K562 (cell line): Measurements from ENCODE around the gene SMG6. TPM values are rescaled to one million over a fixed set of nuclear protein-coding genes. Genes with fewer than 3 reads are reported as not detected.

Experiments used
- ATAC-seq: fragments of 200-7000 bp; cut with Tn5 transposase; 3 replicates; pipeline ENCODE4 v1.9.1; 2020; ENCODE audit warnings: moderate library complexity
- BruUV-seq: library from RNA; stranded (reverse); fragments of 400-500 nt; replicated peaks from 2 replicates; lab custom pipeline; 2021; lab: Mats Ljungman, UMichigan
- CTCF ChIA-PET: fragments of 300-600 bp; formaldehyde crosslinking; extraction: SDS; loops from one replicate; lab custom pipeline; 2021; ENCODE audit warnings: low intra/inter-chr PET ratio; lab: Yijun Ruan, JAX
- POLR2A ChIA-PET: fragments of 300-600, 350-650 bp; sonication (Branson Sonifier 250); formaldehyde crosslinking; extraction: SDS; loops from one replicate; lab custom pipeline; 2021; ENCODE audit warnings: antibody characterized with exemption, inconsistent platforms; lab: Yijun Ruan, JAX
- DNase-seq, 4 experiments: peaks; one replicate each; pipeline versions ENCODE4 v3.0.0 to v3.0.0-alpha.2; 2011 to 2018; ENCODE audit warnings: low spot score in 3 of 4, mixed read lengths in 3 of 4; ENCODE audit errors: extremely low read depth in 1 of 4
- FAIRE-seq: peaks from 2 replicates; lab custom pipeline; 2011; peaks lifted over from hg19 to GRCh38; lab: Jason Lieb, UNC
- H2AFZ ChIP-seq: 2 replicates; pipeline ENCODE4 v1.6.0; 2011; ENCODE audit warnings: low read depth, low read length, control low read depth, inconsistent platforms
- H3K27ac ChIP-seq: fragments of 200-600 bp; 3 replicates; pipeline ENCODE4 v1.8.0; 2011; ENCODE audit warnings: low read depth, mild to moderate bottlenecking, control low read depth, inconsistent platforms, low read length, moderate library complexity, mixed read lengths; ENCODE audit errors: extremely low read depth
- H3K27me3 ChIP-seq, 2 experiments: fragments of 300-600 bp in 1 of 2; 2 replicates in 1 of 2; 3 replicates in 1 of 2; pipeline versions ENCODE4 v1.6.0 to v1.8.0; 2011; ENCODE audit warnings: inconsistent platforms in 2 of 2, low read length in 2 of 2, mild to moderate bottlenecking in 1 of 2, mixed read lengths in 1 of 2, moderate library complexity in 1 of 2; ENCODE audit not compliant: control insufficient read depth in 2 of 2, insufficient read depth in 2 of 2
- H3K36me3 ChIP-seq: fragments of 300-600 bp; 3 replicates; pipeline ENCODE4 v1.8.0; 2011; ENCODE audit warnings: mild to moderate bottlenecking, low read length, inconsistent platforms; ENCODE audit not compliant: control insufficient read depth, insufficient read depth
- H3K4me1 ChIP-seq, 2 experiments: fragments of 200-600 bp in 1 of 2; replicated peaks in 1 of 2; 2 replicates in 1 of 2; 3 replicates in 1 of 2; pipeline versions ENCODE4 v1.5.1 to v1.8.0; 2011; ENCODE audit warnings: inconsistent platforms in 2 of 2, low read length in 2 of 2, mild to moderate bottlenecking in 1 of 2, mixed read lengths in 1 of 2, moderate library complexity in 1 of 2; ENCODE audit not compliant: control insufficient read depth in 2 of 2, insufficient read depth in 2 of 2
- H3K4me2 ChIP-seq: 2 replicates; pipeline ENCODE4 v1.6.1; 2011; ENCODE audit warnings: low read length, control low read depth, inconsistent platforms, mixed read lengths; ENCODE audit not compliant: insufficient read depth
- H3K4me3 ChIP-seq: fragments of 200-600 bp; sonication (generic), shearing (Covaris generic); 2 replicates; pipeline ENCODE4 v1.5.1; 2016; ENCODE audit warnings: control low read depth, inconsistent platforms
- H3K79me2 ChIP-seq: fragments of 200-600 bp; 3 replicates; pipeline ENCODE4 v1.8.0; 2011; ENCODE audit warnings: low read length, inconsistent platforms; ENCODE audit not compliant: control insufficient read depth, insufficient read depth
- H3K9ac ChIP-seq, 2 experiments: 2 replicates each; pipeline versions ENCODE4 v1.6.0 to v1.6.1; 2011; ENCODE audit warnings: low read depth in 2 of 2, low read length in 2 of 2, control low read depth in 1 of 2, inconsistent platforms in 1 of 2, mild to moderate bottlenecking in 1 of 2, mixed read lengths in 1 of 2; ENCODE audit not compliant: insufficient read depth in 1 of 2
- H3K9me1 ChIP-seq: one replicate; pipeline ENCODE4 v1.6.0; 2011; ENCODE audit warnings: inconsistent platforms, mild to moderate bottlenecking, low read length, moderate library complexity; ENCODE audit not compliant: control insufficient read depth, insufficient read depth
- H3K9me3 ChIP-seq: replicated peaks from 2 replicates; pipeline ENCODE4 v1.5.1; 2011; ENCODE audit warnings: low read depth, low read length, inconsistent platforms; ENCODE audit not compliant: control insufficient read depth, insufficient read depth
- H4K20me1 ChIP-seq: replicated peaks from 2 replicates; pipeline ENCODE4 v1.6.1; 2011; ENCODE audit warnings: low read length, inconsistent platforms, mixed read lengths; ENCODE audit not compliant: control insufficient read depth, insufficient read depth
- FUS ChIP-seq: fragments of 200-400 bp; formaldehyde crosslinking; optimal IDR thresholded peaks from 2 replicates; pipeline ENCODE3; 2017; ENCODE audit warnings: low read depth, low read length
- HDAC2 ChIP-seq: fragments of 450-650 bp; IDR thresholded peaks from 2 replicates; pipeline ENCODE4 v1.6.1; 2016; ENCODE audit warnings: mild to moderate bottlenecking
- NFE2 ChIP-seq: IDR thresholded peaks from 2 replicates; pipeline ENCODE4 v1.6.1; 2014; ENCODE audit warnings: antibody characterized with exemption, low read depth
- NFYB ChIP-seq: IDR thresholded peaks from 2 replicates; pipeline ENCODE4 v1.6.1; 2011; ENCODE audit warnings: mild to moderate bottlenecking, moderate library complexity; ENCODE audit not compliant: insufficient read length; ENCODE audit errors: extremely low read depth
- POLR3G ChIP-seq: IDR thresholded peaks from 2 replicates; pipeline ENCODE4 v1.6.1; 2011; ENCODE audit not compliant: insufficient read length, insufficient replicate concordance; ENCODE audit errors: extremely low read depth
- TAF7 ChIP-seq: fragments of 450-650 bp; IDR thresholded peaks from 2 replicates; pipeline ENCODE4 v1.6.1; 2016; ENCODE audit warnings: missing genetic modification characterization, missing compliant biosample characterization
- WHSC1 ChIP-seq: IDR thresholded peaks from one replicate; pipeline ENCODE4 v1.6.1; 2012; ENCODE audit warnings: low read length, control low read depth, inconsistent platforms
- ZNF707 ChIP-seq: fragments of 250-450 bp; sonication (Bioruptor Pico); conservative IDR thresholded peaks from 2 replicates; pipeline ENCODE4 v1.8.0; 2022; ENCODE audit warnings: inconsistent platforms, mild to moderate bottlenecking, moderate library complexity
- WGBS: fragments of 100-300 bp; shearing (Covaris generic); methylation state at CpG from one replicate; pipeline ENCODE4 v1.1.6; 2016; ENCODE audit warnings: low coverage, mixed read lengths; ENCODE audit not compliant: insufficient coverage; ENCODE audit errors: missing lambda C conversion rate; 5-methylcytosine and 5-hydroxymethylcytosine counted together
- in situ Hi-C: fragments of 300-500 bp; cut with MboI; formaldehyde crosslinking; loops from 4 replicates; pipeline ENCODE4 v1.15.0; 2018; ENCODE audit warnings: inconsistent platforms, mixed read lengths
- intact Hi-C: fragments of 100-400 bp; cut with micrococcal nuclease; formaldehyde crosslinking; loops from 2 replicates; pipeline ENCODE4 v1.14.2; 2022
- polyA plus RNA-seq, 8 experiments: library from polyadenylated mRNA; depleted of rRNA in 4 of 8; stranded (reverse) in 5 of 8; unstranded in 3 of 8; fragments of >200 nt; fragmentation: Nextera tagmentation in 2 of 8; fragmentation: Illumina TruSeq in 1 of 8; extraction: Ambion mirVana in 2 of 8; extraction: Trizol in 1 of 8; gene quantifications; 2 replicates each; pipeline versions ENCODE4 v1.2.1 to v1.2.3, GENCODE V29; 2011 to 2014; ENCODE audit warnings: inconsistent platforms in 1 of 8, missing spikeins in 1 of 8
- total RNA-seq, 7 experiments: library from RNA; depleted of rRNA in 6 of 7; stranded (reverse); fragments of >200 nt in 6 of 7; fragmentation: Illumina TruSeq in 2 of 7; extraction: Trizol in 2 of 7; gene quantifications; 2 replicates each; pipeline versions ENCODE4 v1.2.1 to v1.2.3, GENCODE V29; 2011 to 2021; ENCODE audit warnings: low replicate concordance in 1 of 7
- TF ChIP-seq, protein P1 (sequence below): sonication (generic); formaldehyde crosslinking; IDR thresholded peaks from 2 replicates; pipeline ENCODE4 v1.8.0; 2022; ENCODE audit warnings: mild to moderate bottlenecking, missing genetic modification reagents
- TF ChIP-seq, protein P2 (sequence below): fragments of 200-400 bp; formaldehyde crosslinking; IDR thresholded peaks from 2 replicates; pipeline ENCODE4 v1.6.1; 2017; ENCODE audit warnings: mild to moderate bottlenecking, low read depth, low read length, moderate library complexity
- TF ChIP-seq, protein P3 (sequence below), 2 experiments: fragments of 450-650 bp in 1 of 2; sonication (generic) in 1 of 2; formaldehyde crosslinking; conservative IDR thresholded peaks; 2 replicates each; pipeline versions ENCODE4 v1.4.0 to v1.8.1; 2020 to 2022; ENCODE audit warnings: mild to moderate bottlenecking in 1 of 2, missing genetic modification reagents in 1 of 2
- TF ChIP-seq, protein P4 (sequence below): sonication (generic); formaldehyde crosslinking; IDR thresholded peaks from 2 replicates; pipeline ENCODE4 v1.8.0; 2022; ENCODE audit warnings: missing genetic modification reagents, mild to moderate bottlenecking, borderline replicate concordance
- TF ChIP-seq, protein P5 (sequence below): fragments of 450-650 bp; formaldehyde crosslinking; IDR thresholded peaks from 2 replicates; pipeline ENCODE4 v1.4.0; 2022; ENCODE audit warnings: missing genetic modification characterization

SMG6 gene
- total and polyA plus RNA-seq, 9 of the 15 experiments (the other 6 are each of a cell fraction or from before 2014, with no cell fraction given), result 0.44 to 13.9 (median 6.0) TPM

DNA sequence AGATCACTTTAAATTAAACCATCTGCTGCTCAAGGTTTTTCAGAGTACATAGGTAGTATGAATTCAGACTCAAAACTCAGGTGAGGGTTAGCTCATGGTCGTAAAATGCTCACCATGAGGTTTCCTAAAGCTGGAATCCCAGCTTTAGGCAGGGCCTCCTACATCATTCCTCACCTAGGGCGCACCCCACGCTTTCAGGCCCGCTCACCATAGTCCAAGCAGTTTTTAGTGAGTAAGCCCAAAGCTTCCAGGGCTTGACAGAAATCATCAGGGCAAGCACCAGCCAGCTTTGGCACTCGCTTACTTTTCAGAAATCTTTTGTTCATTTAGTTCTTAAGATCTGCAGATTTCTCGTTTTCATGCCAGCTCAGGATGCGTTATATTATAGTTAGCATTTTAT, 158.9 kb downstream of the SMG6 start:
- intact Hi-C loops, result no loop called here
- no peak overlapping the region for H2AFZ ChIP-seq
- no peak for TF ChIP-seq ZNF707 (CRISPR knock-in tag)
- TF ChIP-seq, protein P1, sequence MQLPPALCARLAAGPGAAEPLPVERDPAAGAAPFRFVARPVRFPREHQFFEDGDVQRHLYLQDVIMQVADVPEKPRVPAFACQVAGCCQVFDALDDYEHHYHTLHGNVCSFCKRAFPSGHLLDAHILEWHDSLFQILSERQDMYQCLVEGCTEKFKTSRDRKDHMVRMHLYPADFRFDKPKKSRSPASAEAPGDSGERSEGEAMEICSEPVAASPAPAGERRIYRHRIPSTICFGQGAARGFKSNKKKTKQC (CRISPR knock-in tag), result no peak
- TF ChIP-seq NFYB, result no peak
- no peak for TF ChIP-seq HDAC2
- no peak for TF ChIP-seq POLR3G
- TF ChIP-seq, protein P2, sequence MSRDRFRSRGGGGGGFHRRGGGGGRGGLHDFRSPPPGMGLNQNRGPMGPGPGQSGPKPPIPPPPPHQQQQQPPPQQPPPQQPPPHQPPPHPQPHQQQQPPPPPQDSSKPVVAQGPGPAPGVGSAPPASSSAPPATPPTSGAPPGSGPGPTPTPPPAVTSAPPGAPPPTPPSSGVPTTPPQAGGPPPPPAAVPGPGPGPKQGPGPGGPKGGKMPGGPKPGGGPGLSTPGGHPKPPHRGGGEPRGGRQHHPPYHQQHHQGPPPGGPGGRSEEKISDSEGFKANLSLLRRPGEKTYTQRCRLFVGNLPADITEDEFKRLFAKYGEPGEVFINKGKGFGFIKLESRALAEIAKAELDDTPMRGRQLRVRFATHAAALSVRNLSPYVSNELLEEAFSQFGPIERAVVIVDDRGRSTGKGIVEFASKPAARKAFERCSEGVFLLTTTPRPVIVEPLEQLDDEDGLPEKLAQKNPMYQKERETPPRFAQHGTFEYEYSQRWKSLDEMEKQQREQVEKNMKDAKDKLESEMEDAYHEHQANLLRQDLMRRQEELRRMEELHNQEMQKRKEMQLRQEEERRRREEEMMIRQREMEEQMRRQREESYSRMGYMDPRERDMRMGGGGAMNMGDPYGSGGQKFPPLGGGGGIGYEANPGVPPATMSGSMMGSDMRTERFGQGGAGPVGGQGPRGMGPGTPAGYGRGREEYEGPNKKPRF, result no peak
- no peak for TF ChIP-seq TAF7 (tag)
- no peak for TF ChIP-seq FUS
- TF ChIP-seq NFE2, result no peak
- TF ChIP-seq, protein P3, sequence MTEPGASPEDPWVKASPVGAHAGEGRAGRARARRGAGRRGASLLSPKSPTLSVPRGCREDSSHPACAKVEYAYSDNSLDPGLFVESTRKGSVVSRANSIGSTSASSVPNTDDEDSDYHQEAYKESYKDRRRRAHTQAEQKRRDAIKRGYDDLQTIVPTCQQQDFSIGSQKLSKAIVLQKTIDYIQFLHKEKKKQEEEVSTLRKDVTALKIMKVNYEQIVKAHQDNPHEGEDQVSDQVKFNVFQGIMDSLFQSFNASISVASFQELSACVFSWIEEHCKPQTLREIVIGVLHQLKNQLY (CRISPR knock-in tag; conservative IDR thresholded peaks at IDR 0.05), result no peak
- TF ChIP-seq WHSC1, result no peak
- TF ChIP-seq, protein P4, sequence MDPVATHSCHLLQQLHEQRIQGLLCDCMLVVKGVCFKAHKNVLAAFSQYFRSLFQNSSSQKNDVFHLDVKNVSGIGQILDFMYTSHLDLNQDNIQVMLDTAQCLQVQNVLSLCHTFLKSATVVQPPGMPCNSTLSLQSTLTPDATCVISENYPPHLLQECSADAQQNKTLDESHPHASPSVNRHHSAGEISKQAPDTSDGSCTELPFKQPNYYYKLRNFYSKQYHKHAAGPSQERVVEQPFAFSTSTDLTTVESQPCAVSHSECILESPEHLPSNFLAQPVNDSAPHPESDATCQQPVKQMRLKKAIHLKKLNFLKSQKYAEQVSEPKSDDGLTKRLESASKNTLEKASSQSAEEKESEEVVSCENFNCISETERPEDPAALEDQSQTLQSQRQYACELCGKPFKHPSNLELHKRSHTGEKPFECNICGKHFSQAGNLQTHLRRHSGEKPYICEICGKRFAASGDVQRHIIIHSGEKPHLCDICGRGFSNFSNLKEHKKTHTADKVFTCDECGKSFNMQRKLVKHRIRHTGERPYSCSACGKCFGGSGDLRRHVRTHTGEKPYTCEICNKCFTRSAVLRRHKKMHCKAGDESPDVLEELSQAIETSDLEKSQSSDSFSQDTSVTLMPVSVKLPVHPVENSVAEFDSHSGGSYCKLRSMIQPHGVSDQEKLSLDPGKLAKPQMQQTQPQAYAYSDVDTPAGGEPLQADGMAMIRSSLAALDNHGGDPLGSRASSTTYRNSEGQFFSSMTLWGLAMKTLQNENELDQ, result no peak
- TF ChIP-seq, protein P5, sequence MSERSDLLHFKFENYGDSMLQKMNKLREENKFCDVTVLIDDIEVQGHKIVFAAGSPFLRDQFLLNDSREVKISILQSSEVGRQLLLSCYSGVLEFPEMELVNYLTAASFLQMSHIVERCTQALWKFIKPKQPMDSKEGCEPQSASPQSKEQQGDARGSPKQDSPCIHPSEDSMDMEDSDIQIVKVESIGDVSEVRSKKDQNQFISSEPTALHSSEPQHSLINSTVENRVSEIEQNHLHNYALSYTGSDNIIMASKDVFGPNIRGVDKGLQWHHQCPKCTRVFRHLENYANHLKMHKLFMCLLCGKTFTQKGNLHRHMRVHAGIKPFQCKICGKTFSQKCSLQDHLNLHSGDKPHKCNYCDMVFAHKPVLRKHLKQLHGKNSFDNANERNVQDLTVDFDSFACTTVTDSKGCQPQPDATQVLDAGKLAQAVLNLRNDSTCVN (CRISPR knock-in tag), result no peak
- H3K9me1 ChIP-seq, result no peaks in the 10 kb centered on the region
- in situ Hi-C loops, result no loop called here
- H3K4me1 ChIP-seq, result no peaks in the 10 kb centered on the region
- WGBS, result 83% methylated on average over 7 of the region's 7 CpGs
- CTCF ChIA-PET, result interaction anchor here (0.7 kb wide), 1 partner anchor 24 kb away, joined by 3 read pairs; no protein-coding TSS in a partner anchor
- H3K27me3 ChIP-seq, result no peaks in the 10 kb centered on the region
- BruUV-seq, result no TSS peak
- H3K9me3 ChIP-seq, result no peaks in the 10 kb centered on the region
- no peak overlapping the region for H3K4me3 ChIP-seq
- no peak overlapping the region for H3K9ac ChIP-seq
- H3K79me2 ChIP-seq, result no peaks in the 10 kb centered on the region
- no peak overlapping the region for H3K27ac ChIP-seq
- 0 out of 3 replicates have a peak, but pooled peaks cover 3% of the 10 kb centered on the region for H3K36me3 ChIP-seq
- DNase-seq (no peak), ATAC-seq (no peak), FAIRE-seq (no peak)
- H3K4me2 ChIP-seq, result no peak overlapping the region
- POLR2A ChIA-PET, result interaction anchor here (0.7 to 1.1 kb wide), 2 partner anchors 13 to 29 kb away, joined by 3 read pairs; no protein-coding TSS in a partner anchor
- H4K20me1 ChIP-seq, result no peaks in the 10 kb centered on the region
